GM23248 (cell line): Measurements from ENCODE around the gene DPP6.

ENCODE experiments used
- EZH2 ChIP-seq: fragments of 200-600 bp; sonication (generic); IDR thresholded peaks from 2 replicates; pipeline ENCODE4 v1.6.1; 2018; ENCODE audit warnings: antibody characterized with exemption, mild to moderate bottlenecking; ENCODE audit not compliant: insufficient read depth, poor library complexity, severe bottlenecking
- EZH2phosphoT487 ChIP-seq: fragments of 200-600 bp; sonication (generic); IDR thresholded peaks from 2 replicates; pipeline ENCODE4 v1.6.1; 2018; ENCODE audit warnings: antibody characterized with exemption, moderate library complexity, mild to moderate bottlenecking, low read depth; ENCODE audit not compliant: insufficient read depth

DNA sequence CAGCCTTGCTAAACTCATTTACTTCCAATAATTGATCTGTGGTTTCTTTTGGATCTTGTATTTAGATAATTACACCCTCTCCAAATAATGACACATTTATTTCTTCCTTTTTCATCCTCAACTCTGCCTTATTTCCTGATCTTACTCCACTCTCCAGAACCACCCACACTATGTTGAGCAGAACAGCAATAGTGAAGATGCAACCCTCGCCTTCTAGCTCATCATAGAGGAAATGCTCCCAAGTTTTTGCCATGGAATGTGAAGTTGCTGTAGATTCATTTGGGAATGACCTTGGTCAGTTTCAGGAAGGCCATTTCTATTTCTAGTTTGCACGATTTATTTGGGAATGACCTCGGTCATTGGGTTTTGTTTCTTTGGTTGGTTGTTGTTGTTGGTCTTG, 636.8 kb downstream of the DPP6 start:
- TF ChIP-seq EZH2, result no peak
- TF ChIP-seq EZH2phosphoT487, result no peak
